GM10248 (cell line): ENCODE measurements around the gene STX8.

Experiments
- CTCF ChIA-PET: fragments of 300-600 bp; sonication (Branson Sonifier 250); formaldehyde crosslinking; extraction: SDS; loops from one replicate; lab custom pipeline; 2021; ENCODE audit warnings: antibody characterized with exemption; lab: Yijun Ruan, JAX
- POLR2A ChIA-PET: fragments of 350-650 bp; sonication (Branson Sonifier 250); formaldehyde crosslinking; extraction: SDS; loops from one replicate; lab custom pipeline; 2020; ENCODE audit warnings: antibody characterized with exemption; lab: Yijun Ruan, JAX
- DNase-seq: peaks from one replicate; pipeline ENCODE4 v3.0.0; 2012; ENCODE audit errors: extremely low spot score
- CTCF ChIP-seq: IDR thresholded peaks from 2 replicates; pipeline ENCODE4 v1.5.1; 2012; ENCODE audit warnings: mild to moderate bottlenecking, low read depth; ENCODE audit errors: extremely low read depth, missing control alignments, control extremely low read depth

Gene STX8

GRCh38 chr17:9488556-9488955, 87.1 kb downstream of the STX8 start:
- TF ChIP-seq CTCF = no peak
- POLR2A ChIA-PET = interaction anchor here (0.6 kb wide), 1 partner anchor 118 kb away, joined by 5 read pairs; no protein-coding TSS in a partner anchor
- CTCF ChIA-PET = interaction anchor here (1.1 kb wide), 1 partner anchor 16 kb away, joined by 3 read pairs; no protein-coding TSS in a partner anchor
- DNase-seq = no peak

- no peak for DNase-seq
- no peak for TF ChIP-seq CTCF
- POLR2A ChIA-PET = no interaction called here
- CTCF ChIA-PET = interaction anchor here (1.0 kb wide), 1 partner anchor 10 kb away, joined by 3 read pairs; no protein-coding TSS in a partner anchor
Observed at GRCh38 chr17:9487406-9487805, 88.2 kb downstream of the STX8 start.

GRCh38 chr17:9484789-9485188, 90.8 kb downstream of the STX8 start:
- ChIA-PET POLR2A (no interaction called here), CTCF (no interaction called here)
- no peak for DNase-seq
- TF ChIP-seq CTCF = no peak

GRCh38 chr17:9479964-9480363, 95.7 kb downstream of the STX8 start:
- no peak for DNase-seq
- ChIA-PET POLR2A (no interaction called here), CTCF (no interaction called here)
- TF ChIP-seq CTCF = no peak

- CTCF ChIA-PET = interaction anchor here (0.7 kb wide), 1 partner anchor 178 kb away, joined by 3 read pairs; no protein-coding TSS in a partner anchor
- no peak for TF ChIP-seq CTCF
- POLR2A ChIA-PET = no interaction called here
- DNase-seq = no peak
Observed at GRCh38 chr17:9478889-9479288, 96.7 kb downstream of the STX8 start.

GRCh38 chr17:9475101-9475658, 100.4 kb downstream of the STX8 start:
- DNase-seq = no peak
- CTCF ChIA-PET = no interaction called here
- POLR2A ChIA-PET = no interaction called here
- no peak for TF ChIP-seq CTCF
